Measurements from ENCODE around the gene COL4A2. TPM values are rescaled to one million over a fixed set of nuclear protein-coding genes. Genes with fewer than 3 reads are reported as not detected.

The COL4A2 gene
- total RNA-seq, 1 experiment from 2014 or later, result 1.6 TPM

GRCh38 chr13:110430391-110431336 is 123.6 kb downstream of the COL4A2 start:
- H3K4me2 ChIP-seq (ENCODE audit: low read length), result no peak overlapping the region
- no peak overlapping the region for H2AFZ ChIP-seq (ENCODE audit: low read depth, low read length, poor library complexity, severe bottlenecking)
- BruUV-seq (replicated peaks), result no TSS peak
- intact Hi-C loops (cut with micrococcal nuclease), result no loop called here
- H4K20me1 ChIP-seq (ENCODE audit: insufficient read depth), result no peaks in the 10 kb centered on the region
- no peak overlapping the region for H3K27ac ChIP-seq (ENCODE audit: low read depth, low read length)
- ATAC-seq, result no peak
- no peak overlapping the region for H3K9ac ChIP-seq (ENCODE audit: low read length)
- TF ChIP-seq CEBPB (IDR thresholded peaks at IDR 0.05; ENCODE audit: low read depth), result no peak
- TF ChIP-seq, protein P1, sequence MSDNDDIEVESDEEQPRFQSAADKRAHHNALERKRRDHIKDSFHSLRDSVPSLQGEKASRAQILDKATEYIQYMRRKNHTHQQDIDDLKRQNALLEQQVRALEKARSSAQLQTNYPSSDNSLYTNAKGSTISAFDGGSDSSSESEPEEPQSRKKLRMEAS (IDR thresholded peaks at IDR 0.05), result no peak
- TF ChIP-seq SIN3A (IDR thresholded peaks at IDR 0.05; ENCODE audit: low read depth), result no peak
- no peak for TF ChIP-seq RAD21 (IDR thresholded peaks at IDR 0.05; ENCODE audit: low read depth)
- no peak for TF ChIP-seq JUND (IDR thresholded peaks at IDR 0.05)
- no peak for TF ChIP-seq SP1 (IDR thresholded peaks at IDR 0.05; ENCODE audit: low read depth)
- no peak for TF ChIP-seq ZFX (IDR thresholded peaks at IDR 0.05)
- no peak for TF ChIP-seq EZH2phosphoT487 (IDR thresholded peaks at IDR 0.05; ENCODE audit: borderline replicate concordance)
- TF ChIP-seq EZH2 (IDR thresholded peaks at IDR 0.05), result no peak
- no peak for TF ChIP-seq TCF7L2 (IDR thresholded peaks at IDR 0.05; ENCODE audit: borderline replicate concordance, extremely low read depth, insufficient read depth, insufficient read length)
- TF ChIP-seq POLR2A (IDR thresholded peaks at IDR 0.05; ENCODE audit: borderline replicate concordance, extremely low read depth, insufficient read depth, insufficient read length), result no peak
- TF ChIP-seq, protein P2, sequence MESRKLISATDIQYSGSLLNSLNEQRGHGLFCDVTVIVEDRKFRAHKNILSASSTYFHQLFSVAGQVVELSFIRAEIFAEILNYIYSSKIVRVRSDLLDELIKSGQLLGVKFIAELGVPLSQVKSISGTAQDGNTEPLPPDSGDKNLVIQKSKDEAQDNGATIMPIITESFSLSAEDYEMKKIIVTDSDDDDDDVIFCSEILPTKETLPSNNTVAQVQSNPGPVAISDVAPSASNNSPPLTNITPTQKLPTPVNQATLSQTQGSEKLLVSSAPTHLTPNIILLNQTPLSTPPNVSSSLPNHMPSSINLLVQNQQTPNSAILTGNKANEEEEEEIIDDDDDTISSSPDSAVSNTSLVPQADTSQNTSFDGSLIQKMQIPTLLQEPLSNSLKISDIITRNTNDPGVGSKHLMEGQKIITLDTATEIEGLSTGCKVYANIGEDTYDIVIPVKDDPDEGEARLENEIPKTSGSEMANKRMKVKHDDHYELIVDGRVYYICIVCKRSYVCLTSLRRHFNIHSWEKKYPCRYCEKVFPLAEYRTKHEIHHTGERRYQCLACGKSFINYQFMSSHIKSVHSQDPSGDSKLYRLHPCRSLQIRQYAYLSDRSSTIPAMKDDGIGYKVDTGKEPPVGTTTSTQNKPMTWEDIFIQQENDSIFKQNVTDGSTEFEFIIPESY (IDR thresholded peaks at IDR 0.05; ENCODE audit: extremely low read depth, insufficient replicate concordance, low read length), result no peak
- no peak for TF ChIP-seq ELF1 (IDR thresholded peaks at IDR 0.05; ENCODE audit: borderline replicate concordance, low read depth)
- TF ChIP-seq ZNF274 (IDR thresholded peaks at IDR 0.05; ENCODE audit: low read depth, low read length), result no peak
- TF ChIP-seq, protein P3, sequence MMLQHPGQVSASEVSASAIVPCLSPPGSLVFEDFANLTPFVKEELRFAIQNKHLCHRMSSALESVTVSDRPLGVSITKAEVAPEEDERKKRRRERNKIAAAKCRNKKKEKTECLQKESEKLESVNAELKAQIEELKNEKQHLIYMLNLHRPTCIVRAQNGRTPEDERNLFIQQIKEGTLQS (IDR thresholded peaks at IDR 0.05), result no peak
- TF ChIP-seq, protein P4, sequence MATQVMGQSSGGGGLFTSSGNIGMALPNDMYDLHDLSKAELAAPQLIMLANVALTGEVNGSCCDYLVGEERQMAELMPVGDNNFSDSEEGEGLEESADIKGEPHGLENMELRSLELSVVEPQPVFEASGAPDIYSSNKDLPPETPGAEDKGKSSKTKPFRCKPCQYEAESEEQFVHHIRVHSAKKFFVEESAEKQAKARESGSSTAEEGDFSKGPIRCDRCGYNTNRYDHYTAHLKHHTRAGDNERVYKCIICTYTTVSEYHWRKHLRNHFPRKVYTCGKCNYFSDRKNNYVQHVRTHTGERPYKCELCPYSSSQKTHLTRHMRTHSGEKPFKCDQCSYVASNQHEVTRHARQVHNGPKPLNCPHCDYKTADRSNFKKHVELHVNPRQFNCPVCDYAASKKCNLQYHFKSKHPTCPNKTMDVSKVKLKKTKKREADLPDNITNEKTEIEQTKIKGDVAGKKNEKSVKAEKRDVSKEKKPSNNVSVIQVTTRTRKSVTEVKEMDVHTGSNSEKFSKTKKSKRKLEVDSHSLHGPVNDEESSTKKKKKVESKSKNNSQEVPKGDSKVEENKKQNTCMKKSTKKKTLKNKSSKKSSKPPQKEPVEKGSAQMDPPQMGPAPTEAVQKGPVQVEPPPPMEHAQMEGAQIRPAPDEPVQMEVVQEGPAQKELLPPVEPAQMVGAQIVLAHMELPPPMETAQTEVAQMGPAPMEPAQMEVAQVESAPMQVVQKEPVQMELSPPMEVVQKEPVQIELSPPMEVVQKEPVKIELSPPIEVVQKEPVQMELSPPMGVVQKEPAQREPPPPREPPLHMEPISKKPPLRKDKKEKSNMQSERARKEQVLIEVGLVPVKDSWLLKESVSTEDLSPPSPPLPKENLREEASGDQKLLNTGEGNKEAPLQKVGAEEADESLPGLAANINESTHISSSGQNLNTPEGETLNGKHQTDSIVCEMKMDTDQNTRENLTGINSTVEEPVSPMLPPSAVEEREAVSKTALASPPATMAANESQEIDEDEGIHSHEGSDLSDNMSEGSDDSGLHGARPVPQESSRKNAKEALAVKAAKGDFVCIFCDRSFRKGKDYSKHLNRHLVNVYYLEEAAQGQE (IDR thresholded peaks at IDR 0.05; ENCODE audit: low read depth), result no peak
- RAD21 ChIA-PET (ENCODE audit: low non-redundant PET in 1 of 2, low total read pairs in 2 of 2, uncharacterized antibody in 2 of 2, unreplicated experiment in 2 of 2), result no interaction called here
- H3K9me2 ChIP-seq (ENCODE audit: insufficient read depth), result no peaks in the 10 kb centered on the region
- CTCF ChIA-PET, result interaction anchor here (1.4 kb wide), 1 partner anchor 25 kb away, joined by 4 read pairs; no protein-coding TSS in a partner anchor
- no peaks in the 10 kb centered on the region for H3K9me3 ChIP-seq (ENCODE audit: control insufficient read depth in 1 of 2, insufficient read depth in 1 of 2, low read depth in 1 of 2, low read length in 2 of 2)
- no peaks in the 10 kb centered on the region for H3K4me1 ChIP-seq (ENCODE audit: control insufficient read depth in 1 of 2, insufficient read depth in 2 of 2, low read length in 2 of 2)
- no peaks in the 10 kb centered on the region for H3K27me3 ChIP-seq (ENCODE audit: insufficient read depth, low read length)
- H3K36me3 ChIP-seq (ENCODE audit: control insufficient read depth in 1 of 2, insufficient read depth in 2 of 2, low read length in 2 of 2), result no peaks in the 10 kb centered on the region
- POLR2A ChIA-PET, result no interaction called here
- DNase-seq (ENCODE audit: low read depth, low spot score), result no peak
- H3K79me2 ChIP-seq (ENCODE audit: insufficient read depth, low read length), result no peaks in the 10 kb centered on the region
- H3K4me3 ChIP-seq (replicated peaks in 1 of 2; ENCODE audit: low read depth in 1 of 2, low read length in 2 of 2), result no peak overlapping the region
